Caco-2 (cell line): ENCODE results near the gene ACRBP. TPM values are rescaled to one million over a fixed set of nuclear protein-coding genes. Genes with fewer than 3 reads are reported as not detected.

Experiments
- BruUV-seq: library from RNA; stranded (reverse); fragments of 400-500 nt; replicated peaks from 2 replicates; lab custom pipeline; 2021; lab: Mats Ljungman, UMichigan
- CTCF ChIA-PET: fragments of 300-600 bp; sonication (Branson Sonifier 250); formaldehyde crosslinking; loops from one replicate; lab custom pipeline; 2022; ENCODE audit warnings: antibody characterized with exemption; lab: Charles Lee
- POLR2A ChIA-PET: fragments of 300-600 bp; sonication (Branson Sonifier 250); formaldehyde crosslinking; loops from one replicate; lab custom pipeline; 2022; ENCODE audit warnings: antibody characterized with exemption; lab: Charles Lee
- DNase-seq, 2 experiments: peaks; one replicate each; pipeline versions ENCODE4 v3.0.0 to v3.0.0-alpha.2; 2020 to 2022
- H3K27me3 ChIP-seq: replicated peaks from 2 replicates; pipeline ENCODE4 v1.6.0; 2011; ENCODE audit warnings: low read length; ENCODE audit not compliant: control insufficient read depth, insufficient read depth
- H3K36me3 ChIP-seq: 2 replicates; pipeline ENCODE4 v1.5.1; 2011; ENCODE audit warnings: low read length; ENCODE audit not compliant: control insufficient read depth, insufficient read depth
- H3K4me1 ChIP-seq: fragments of 250-450 bp; sonication (Bioruptor Pico); 2 replicates; pipeline ENCODE4 v1.5.1; 2020; ENCODE audit warnings: mild to moderate bottlenecking
- H3K4me3 ChIP-seq: 2 replicates; pipeline ENCODE4 v1.5.1; 2011; ENCODE audit warnings: low read depth, mild to moderate bottlenecking, control low read depth, low read length
- H3K9me3 ChIP-seq: fragments of 250-450 bp; sonication (Bioruptor Pico); 2 replicates; pipeline ENCODE4 v1.5.1; 2020; ENCODE audit warnings: mild to moderate bottlenecking, moderate library complexity
- H3K27ac Mint-ChIP-seq: one replicate; pipeline ENCODE4 v1.8.0; 2022; ENCODE audit warnings: mixed read lengths; ENCODE audit not compliant: unreplicated experiment
- H3K27me3 Mint-ChIP-seq: one replicate; pipeline ENCODE4 v1.8.0; 2022; ENCODE audit warnings: mixed read lengths; ENCODE audit not compliant: insufficient read depth, unreplicated experiment
- H3K36me3 Mint-ChIP-seq: one replicate; pipeline ENCODE4 v1.8.0; 2022; ENCODE audit warnings: mild to moderate bottlenecking, mixed read lengths; ENCODE audit not compliant: insufficient read depth, unreplicated experiment
- H3K4me1 Mint-ChIP-seq: one replicate; pipeline ENCODE4 v1.8.0; 2022; ENCODE audit warnings: low read depth, mixed read lengths; ENCODE audit not compliant: unreplicated experiment
- H3K4me3 Mint-ChIP-seq: one replicate; pipeline ENCODE4 v1.8.0; 2022; ENCODE audit warnings: mild to moderate bottlenecking, moderate library complexity, mixed read lengths; ENCODE audit not compliant: unreplicated experiment
- H3K9me3 Mint-ChIP-seq: one replicate; pipeline ENCODE4 v1.8.0; 2022; ENCODE audit warnings: mixed read lengths; ENCODE audit not compliant: unreplicated experiment
- intact Hi-C: fragments of 100-400 bp; cut with micrococcal nuclease; formaldehyde crosslinking; loops from one replicate; pipeline ENCODE4 v1.10.0; 2022; ENCODE audit not compliant: unreplicated experiment
- total RNA-seq: library from RNA; stranded (reverse); gene quantifications from 2 replicates; pipeline ENCODE4 v1.2.3, GENCODE V29; 2022
- TF ChIP-seq, protein P1 (sequence below), 2 experiments: fragments of 200-600 bp in 1 of 2; IDR thresholded peaks; 1 replicate in 1 of 2; 2 replicates in 1 of 2; pipeline versions ENCODE4 v1.5.1 to v1.8.0; 2011 to 2022; ENCODE audit warnings: antibody characterized with exemption in 1 of 2, control low read depth in 1 of 2, inconsistent platforms in 1 of 2, low read depth in 1 of 2, low read length in 1 of 2, mild to moderate bottlenecking in 1 of 2, moderate library complexity in 1 of 2; ENCODE audit not compliant: insufficient read depth in 1 of 2, severe bottlenecking in 1 of 2, unreplicated experiment in 1 of 2

Gene ACRBP
- total RNA-seq, 1 experiment from 2014 or later = 0.73 TPM

DNA sequence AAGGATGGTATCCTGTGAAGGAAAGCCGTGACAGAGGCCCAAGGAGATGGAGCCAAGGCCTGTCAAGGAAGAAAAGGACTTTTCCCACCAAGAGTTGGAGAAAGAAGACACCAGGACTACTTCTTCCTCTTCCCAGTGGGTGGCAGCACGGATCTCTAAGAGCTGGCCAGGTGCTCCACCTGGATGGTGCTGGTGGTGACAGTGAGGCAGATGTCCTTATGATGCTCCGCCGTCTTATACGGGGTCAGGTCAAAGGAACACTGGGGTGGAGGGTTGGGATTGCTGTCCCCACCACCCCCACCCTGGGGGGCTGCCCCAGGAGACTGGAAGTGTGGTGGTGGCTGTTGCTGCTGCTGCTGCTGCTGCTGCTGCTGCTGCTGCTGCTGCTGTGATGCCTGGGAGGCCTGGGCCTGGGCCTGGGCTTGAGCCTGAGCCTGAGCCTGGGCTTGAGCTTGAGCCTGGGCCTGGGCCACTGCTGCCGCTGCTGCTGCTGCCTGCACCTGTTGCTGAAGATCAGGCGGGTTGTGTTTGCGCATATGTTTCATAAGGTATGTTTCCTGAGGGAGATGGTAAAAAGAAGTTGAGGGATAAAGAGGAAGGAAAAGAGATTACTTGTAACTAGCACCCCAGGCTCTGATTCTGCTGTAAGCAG is 20.5 kb upstream of the ACRBP start:
- DNase-seq = peak; percentile 66 to 72
- BruUV-seq = no TSS peak
- Mint-ChIP-seq H3K4me1 (peaks cover 6% of the 10 kb centered on the region), H3K36me3 (peaks cover 83% of the 10 kb centered on the region), H3K4me3 (no peak overlapping the region), H3K27ac (no peak overlapping the region), H3K27me3 (no peaks in the 10 kb centered on the region), H3K9me3 (no peaks in the 10 kb centered on the region)
- ChIA-PET POLR2A (interaction anchor here (1.0 to 3.0 kb wide), 2 partner anchors 22 to 56 kb away, joined by 4 to 16 read pairs; partner anchors contain the start of genes COPS7A and ZNF384), CTCF (interaction anchor here (1.2 to 1.8 kb wide), 4 partner anchors 17 to 85 kb away, joined by 4 to 10 read pairs (median 7); partner anchors contain the start of genes MLF2 and ZNF384)
- no peak overlapping the region for H3K4me3 ChIP-seq
- peaks cover 6% of the 10 kb centered on the region for H3K36me3 ChIP-seq
- no peaks in the 10 kb centered on the region; the same call in 1 of the 2 replicates for H3K27me3 ChIP-seq
- peaks cover 5% of the 10 kb centered on the region; the same call in 1 of the 2 replicates for H3K4me1 ChIP-seq
- TF ChIP-seq, protein P1, sequence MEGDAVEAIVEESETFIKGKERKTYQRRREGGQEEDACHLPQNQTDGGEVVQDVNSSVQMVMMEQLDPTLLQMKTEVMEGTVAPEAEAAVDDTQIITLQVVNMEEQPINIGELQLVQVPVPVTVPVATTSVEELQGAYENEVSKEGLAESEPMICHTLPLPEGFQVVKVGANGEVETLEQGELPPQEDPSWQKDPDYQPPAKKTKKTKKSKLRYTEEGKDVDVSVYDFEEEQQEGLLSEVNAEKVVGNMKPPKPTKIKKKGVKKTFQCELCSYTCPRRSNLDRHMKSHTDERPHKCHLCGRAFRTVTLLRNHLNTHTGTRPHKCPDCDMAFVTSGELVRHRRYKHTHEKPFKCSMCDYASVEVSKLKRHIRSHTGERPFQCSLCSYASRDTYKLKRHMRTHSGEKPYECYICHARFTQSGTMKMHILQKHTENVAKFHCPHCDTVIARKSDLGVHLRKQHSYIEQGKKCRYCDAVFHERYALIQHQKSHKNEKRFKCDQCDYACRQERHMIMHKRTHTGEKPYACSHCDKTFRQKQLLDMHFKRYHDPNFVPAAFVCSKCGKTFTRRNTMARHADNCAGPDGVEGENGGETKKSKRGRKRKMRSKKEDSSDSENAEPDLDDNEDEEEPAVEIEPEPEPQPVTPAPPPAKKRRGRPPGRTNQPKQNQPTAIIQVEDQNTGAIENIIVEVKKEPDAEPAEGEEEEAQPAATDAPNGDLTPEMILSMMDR (IDR thresholded peaks at IDR 0.05; ENCODE audit: insufficient read depth in 1 of 2, low read depth in 1 of 2, low read length in 1 of 2, severe bottlenecking in 1 of 2, unreplicated experiment in 1 of 2) = peak; percentile 51 to 75
- no peaks in the 10 kb centered on the region for H3K9me3 ChIP-seq
- intact Hi-C loops = loop anchor here (1.0 to 2.0 kb wide), 3 partner anchors 17 to 111 kb away; no protein-coding TSS in a partner anchor

DNA sequence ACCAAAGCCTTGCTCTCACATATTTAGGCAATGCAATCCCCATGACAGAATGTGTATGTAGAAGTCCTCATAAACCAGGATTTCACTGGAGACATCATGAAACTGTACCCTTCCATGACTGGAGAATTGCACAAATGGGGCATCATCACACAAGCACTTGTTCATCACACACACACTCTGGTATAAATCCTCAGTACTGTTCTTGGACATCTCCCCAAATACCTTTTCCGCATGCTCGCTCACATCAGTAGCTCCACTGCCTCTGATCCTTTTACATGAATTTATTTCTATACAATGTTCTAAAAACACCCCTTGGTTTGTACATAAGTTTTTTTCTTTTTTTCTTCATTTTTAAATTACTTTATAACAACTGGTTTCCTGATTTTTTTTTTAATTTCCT is 19.0 kb upstream of the ACRBP start:
- intact Hi-C loops = loop anchor here (2.0 kb wide), 1 partner anchor 113 kb away; no protein-coding TSS in a partner anchor
- Histone ChIP-seq H3K9me3 (no peaks in the 10 kb centered on the region), H3K4me1 (peaks cover 12% of the 10 kb centered on the region; the same call in 1 of the 2 replicates), H3K27me3 (no peaks in the 10 kb centered on the region), H3K4me3 (no peak overlapping the region), H3K36me3 (peaks cover 4% of the 10 kb centered on the region; the same call in 1 of the 2 replicates)
- POLR2A ChIA-PET = interaction anchor here (1.0 kb wide), 1 partner anchor 23 kb away, joined by 7 read pairs; the partner anchor contains the start of gene ZNF384
- Mint-ChIP-seq H3K4me1 (peaks cover 14% of the 10 kb centered on the region), H3K27ac (no peak overlapping the region), H3K36me3 (peaks cover 69% of the 10 kb centered on the region), H3K4me3 (no peak overlapping the region), H3K9me3 (no peaks in the 10 kb centered on the region), H3K27me3 (no peaks in the 10 kb centered on the region)
- BruUV-seq = no TSS peak
- TF ChIP-seq, protein P1 (IDR thresholded peaks at IDR 0.05; ENCODE audit: insufficient read depth in 1 of 2, low read depth in 1 of 2, low read length in 1 of 2, severe bottlenecking in 1 of 2, unreplicated experiment in 1 of 2) = no peak
- CTCF ChIA-PET = interaction anchor here (1.5 to 1.8 kb wide), 2 partner anchors 18 to 87 kb away, joined by 4 to 10 read pairs; partner anchors contain the start of gene MLF2
- DNase-seq = no peak

DNA sequence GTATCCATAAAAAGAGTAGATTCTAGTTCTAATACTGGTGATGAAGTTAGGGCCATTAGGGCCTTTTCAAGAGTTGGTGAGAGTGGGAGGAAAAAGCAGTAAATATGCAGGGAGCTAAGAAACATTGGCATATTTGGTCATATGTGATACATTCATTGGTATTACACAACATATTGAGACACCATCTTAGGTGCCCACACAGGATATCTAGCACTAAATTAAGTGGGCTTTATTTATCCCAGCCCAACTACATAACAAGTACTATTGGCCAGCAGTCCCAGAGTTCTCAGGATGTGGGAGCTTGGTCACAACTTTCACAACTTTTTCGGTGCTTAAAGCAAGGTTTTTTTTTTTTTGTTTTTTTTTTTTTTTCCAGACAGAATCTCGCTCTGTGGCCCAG is 17.7 kb upstream of the ACRBP start:
- Histone ChIP-seq H3K9me3 (no peaks in the 10 kb centered on the region), H3K36me3 (peaks cover 4% of the 10 kb centered on the region; the same call in 1 of the 2 replicates), H3K27me3 (no peaks in the 10 kb centered on the region), H3K4me1 (peaks cover 12% of the 10 kb centered on the region; the same call in 1 of the 2 replicates), H3K4me3 (no peak overlapping the region)
- CTCF ChIA-PET = no interaction called here
- H3K27me3 Mint-ChIP-seq = no peaks in the 10 kb centered on the region
- H3K4me1 Mint-ChIP-seq = peaks cover 14% of the 10 kb centered on the region
- DNase-seq = no peak
- no peaks in the 10 kb centered on the region for H3K9me3 Mint-ChIP-seq
- POLR2A ChIA-PET = interaction anchor here (0.5 to 2.2 kb wide), 2 partner anchors 24 to 59 kb away, joined by 3 to 14 read pairs; partner anchors contain the start of genes COPS7A and ZNF384
- TF ChIP-seq, protein P1 (IDR thresholded peaks at IDR 0.05; ENCODE audit: insufficient read depth in 1 of 2, low read depth in 1 of 2, low read length in 1 of 2, severe bottlenecking in 1 of 2, unreplicated experiment in 1 of 2) = no peak
- peaks cover 56% of the 10 kb centered on the region for H3K36me3 Mint-ChIP-seq
- peak overlapping the region; percentile 83 for H3K27ac Mint-ChIP-seq
- no TSS peak for BruUV-seq
- intact Hi-C loops = no loop called here
- no peak overlapping the region for H3K4me3 Mint-ChIP-seq
